HG03575 (cell line): ENCODE data around the gene PKIG.

Source experiments
- ATAC-seq: cut with Tn5 transposase; IDR thresholded peaks from one replicate; pipeline ENCODE4 v1.9.1; 2021; ENCODE audit not compliant: unreplicated experiment, insufficient number of reproducible peaks, low FRiP score; ENCODE audit errors: extremely low read depth

Gene PKIG

DNA sequence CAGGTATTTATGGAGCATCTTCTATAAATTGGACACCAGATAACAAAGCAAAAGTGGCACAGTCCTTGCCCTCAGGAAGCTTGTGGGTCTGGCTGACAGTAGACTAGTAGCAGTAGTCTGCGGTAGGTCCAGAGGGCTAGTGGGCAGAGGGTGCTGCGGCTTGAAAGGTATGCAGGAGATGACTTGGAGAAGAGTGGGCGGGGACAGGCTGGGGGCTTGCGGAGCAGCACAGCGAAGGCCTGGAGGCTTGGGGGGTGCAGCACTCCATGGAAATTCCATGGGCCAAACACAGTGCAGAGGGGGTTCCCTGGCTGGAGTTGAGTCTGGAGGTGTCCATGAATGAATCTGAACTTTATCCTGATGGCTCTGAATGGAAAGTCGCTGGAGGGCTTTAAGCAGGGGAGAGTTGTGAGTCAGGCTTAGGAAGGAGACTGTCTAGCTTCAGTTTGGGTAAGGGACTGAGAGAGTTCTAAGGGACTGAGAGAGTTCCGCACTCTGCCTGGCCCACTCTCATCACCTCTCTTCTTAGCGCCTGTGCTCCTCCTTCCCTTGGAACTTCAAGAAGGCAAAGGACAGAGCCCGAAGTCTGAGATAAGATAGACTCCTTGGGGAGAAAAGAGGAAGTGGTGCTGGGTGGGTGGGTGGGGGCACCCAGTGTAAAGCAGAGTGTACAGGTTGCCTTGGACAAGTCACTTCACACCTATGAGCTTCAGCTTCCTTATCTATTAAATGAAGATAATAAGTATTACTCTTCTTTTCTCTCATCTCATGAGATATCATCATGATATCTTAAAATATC, 8.8 kb downstream of the PKIG start:
- ATAC-seq = no peak

DNA sequence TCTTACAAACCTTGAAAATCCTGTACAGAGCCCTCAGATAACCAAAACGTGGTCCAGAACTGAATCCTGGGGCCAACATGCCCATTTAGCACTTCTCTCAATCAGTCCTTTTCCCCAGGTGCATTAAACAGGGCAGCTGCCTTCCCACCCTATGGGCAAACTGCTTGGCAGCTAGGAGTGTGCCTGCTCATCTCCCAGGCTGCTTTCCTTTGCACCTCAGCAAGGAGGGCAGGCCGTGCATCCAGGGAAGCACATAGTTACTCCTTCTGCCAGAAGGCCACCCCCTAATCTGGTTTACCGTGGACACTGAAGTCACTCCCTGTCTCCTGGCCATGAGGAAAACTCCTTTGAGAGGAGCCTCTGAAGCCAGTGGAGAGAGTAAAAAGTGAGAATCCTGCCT, 10.0 kb downstream of the PKIG start:
- ATAC-seq = no peak

DNA sequence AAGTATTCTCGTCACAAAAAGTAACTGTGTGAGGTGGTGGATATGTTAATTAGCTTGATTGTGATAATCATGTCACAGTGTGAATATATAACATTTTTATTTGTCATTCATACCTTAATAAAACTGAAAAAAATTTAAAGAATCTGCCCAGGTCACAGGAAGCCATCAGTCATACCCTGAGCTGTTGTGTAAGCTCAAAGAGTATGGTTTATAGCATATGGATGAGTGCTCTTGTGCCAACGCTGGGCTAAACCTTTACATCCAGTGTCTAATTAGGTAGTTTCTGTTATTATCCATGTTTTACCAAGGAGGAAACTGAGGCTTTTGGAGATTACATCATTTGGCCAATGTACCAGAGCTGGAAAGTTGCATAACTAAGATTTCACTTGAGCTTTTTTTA, 11.4 kb downstream of the PKIG start:
- no peak for ATAC-seq

DNA sequence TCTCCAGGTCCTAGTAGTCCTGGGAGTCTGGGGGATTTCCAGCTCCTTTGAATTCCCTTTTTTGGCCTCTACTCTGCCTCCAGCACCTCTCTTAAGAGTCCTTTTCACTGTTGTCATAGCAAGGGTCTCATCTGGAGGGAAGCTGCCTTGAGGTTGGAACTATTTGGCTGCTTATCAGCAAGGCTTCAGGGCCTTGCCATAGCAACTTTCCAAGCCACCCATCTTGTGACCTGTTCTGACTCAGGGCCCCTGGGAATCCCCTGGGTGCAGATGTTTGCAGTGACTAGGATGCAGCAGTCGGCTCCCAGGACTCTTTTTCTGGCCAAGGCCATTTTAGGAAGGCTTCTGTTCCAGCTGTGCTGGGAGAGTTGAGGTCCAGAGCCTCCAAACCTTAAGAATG, 12.4 kb downstream of the PKIG start:
- no peak for ATAC-seq

DNA sequence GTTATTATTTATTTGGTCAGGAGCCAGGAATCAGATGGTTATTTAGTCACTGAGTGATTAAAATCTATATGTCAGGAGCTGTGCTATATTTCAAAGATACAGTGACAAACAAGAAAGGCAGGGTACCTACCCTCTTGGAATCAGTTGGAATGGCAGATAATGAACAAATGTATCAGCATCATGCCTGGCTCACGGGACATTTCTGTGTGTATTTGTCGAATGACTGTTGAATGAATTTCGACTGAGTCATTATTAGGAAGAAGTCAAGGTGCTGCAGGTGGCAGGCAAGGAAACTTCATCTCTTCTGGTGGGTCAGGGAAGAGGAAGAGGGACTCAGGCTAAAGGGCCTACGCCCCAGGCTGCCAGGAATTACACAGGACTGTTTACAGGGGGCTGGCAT, 13.6 kb downstream of the PKIG start:
- ATAC-seq = no peak

DNA sequence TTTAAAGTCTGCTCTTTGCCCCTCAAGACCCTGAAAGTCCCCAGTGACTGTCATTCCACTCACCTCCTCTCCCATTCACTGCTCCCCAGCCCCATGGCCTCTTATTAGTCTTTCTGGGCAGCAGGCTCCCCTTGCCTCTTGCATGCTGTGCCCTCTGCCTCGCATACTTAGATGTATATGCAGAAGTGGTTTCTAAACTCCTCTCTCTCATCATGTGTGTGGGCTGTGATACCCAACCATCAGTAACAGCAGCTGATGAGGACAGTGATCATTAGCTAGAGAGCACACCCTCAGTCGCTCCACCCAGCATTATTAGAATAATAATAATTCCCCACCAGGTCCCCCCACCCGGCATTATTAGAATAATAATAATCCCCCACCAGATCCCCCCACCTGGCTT, 14.5 kb downstream of the PKIG start:
- ATAC-seq = no peak

DNA sequence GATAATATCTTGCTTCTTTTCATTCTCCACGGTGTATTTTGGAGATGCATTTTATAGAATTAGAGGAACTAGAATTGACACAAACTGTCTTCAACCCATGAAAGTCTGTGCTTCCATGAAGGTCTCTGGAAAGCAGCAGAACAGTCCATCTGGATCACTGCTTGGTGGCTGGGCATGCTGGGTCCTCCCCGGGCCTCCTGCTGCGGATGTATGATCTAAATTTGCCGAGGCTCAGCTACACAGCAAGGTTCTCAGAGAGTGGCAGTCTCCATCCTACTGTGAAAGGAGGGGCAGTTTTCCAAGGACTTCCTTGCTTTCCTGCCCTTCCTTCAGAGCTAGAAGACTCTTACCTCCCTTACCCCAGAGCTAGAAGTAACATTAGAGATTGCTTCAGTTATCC, 15.1 kb downstream of the PKIG start:
- ATAC-seq = no peak

DNA sequence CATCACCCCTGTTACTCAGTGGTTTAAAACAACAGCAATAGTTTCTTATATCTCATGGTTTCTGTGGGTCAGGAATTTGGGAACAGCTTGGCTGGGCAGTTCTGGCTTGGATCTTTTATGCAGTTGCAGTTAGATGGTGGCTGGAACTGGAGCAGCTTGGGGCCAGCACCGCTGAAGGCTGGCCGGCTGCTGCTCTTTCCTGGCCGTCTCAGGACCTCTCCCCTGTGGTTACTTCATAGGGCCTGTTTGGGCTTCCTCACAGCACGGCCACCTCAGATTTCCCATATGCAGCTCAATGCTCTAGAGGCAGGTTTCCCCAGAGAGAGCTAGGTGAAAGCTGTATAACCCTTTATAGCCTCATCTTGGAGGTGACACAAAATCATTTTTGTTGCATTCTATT, 15.6 kb downstream of the PKIG start:
- no peak for ATAC-seq

DNA sequence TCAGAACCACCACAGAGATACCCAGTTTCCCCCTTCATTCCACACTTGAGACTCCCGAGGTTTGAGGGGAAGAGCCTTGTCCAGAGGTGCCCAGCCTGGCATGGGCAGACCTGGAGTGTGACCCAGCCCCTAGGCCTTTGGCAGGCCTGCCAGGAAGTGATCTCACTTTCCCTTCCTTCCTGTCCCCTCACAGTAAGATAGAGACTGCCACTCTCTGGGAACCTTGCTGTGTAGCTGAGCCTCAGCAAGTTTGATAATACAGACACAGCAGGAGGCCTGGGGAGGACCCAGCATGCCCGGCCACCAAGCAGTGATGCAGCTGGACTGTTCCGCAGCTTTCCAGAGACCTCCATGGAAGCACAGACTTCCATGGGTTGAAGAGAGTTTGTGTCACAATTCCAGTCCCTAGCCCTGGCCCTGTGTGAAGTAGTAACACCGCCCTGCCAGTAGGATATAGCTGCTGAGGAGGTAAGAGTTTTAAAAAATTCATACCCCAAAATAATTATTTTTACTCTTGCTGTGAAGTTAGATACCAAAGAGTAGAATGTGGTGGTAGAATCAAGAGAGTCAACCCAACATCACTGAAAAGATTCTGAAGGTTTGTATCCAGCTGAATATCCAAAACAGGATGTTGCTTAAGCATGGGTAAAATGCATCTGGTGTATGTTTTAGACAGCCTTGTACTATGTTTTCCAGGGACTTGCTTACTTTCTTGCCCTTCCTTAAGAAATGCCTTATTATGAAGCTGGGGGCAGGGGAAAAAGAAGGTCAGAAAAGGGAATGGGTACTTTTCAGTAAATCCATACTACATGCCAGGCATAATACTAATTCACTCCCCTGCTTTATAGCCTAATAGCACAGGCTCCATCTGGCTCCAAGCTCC, 16.3 kb downstream of the PKIG start:
- ATAC-seq = no peak

DNA sequence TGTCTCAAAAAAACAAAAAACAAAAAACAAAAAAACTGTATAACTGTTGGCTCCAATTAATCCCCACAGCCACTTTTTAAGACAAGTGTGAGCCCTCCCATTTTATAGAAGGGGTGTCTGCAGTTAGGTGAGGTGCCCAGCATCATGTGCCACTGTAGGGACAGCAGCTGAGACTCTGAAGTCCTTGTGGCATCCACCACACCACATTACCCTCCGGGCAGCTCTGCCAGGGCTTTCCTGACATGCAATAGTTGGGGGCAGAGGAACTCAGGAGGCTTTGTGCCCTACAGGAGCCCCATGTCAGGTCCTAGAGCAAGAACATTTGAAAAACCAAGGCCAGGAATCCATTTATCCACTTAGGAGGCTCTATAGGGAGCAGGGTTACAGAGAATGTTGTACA, 17.3 kb downstream of the PKIG start:
- no peak for ATAC-seq

DNA sequence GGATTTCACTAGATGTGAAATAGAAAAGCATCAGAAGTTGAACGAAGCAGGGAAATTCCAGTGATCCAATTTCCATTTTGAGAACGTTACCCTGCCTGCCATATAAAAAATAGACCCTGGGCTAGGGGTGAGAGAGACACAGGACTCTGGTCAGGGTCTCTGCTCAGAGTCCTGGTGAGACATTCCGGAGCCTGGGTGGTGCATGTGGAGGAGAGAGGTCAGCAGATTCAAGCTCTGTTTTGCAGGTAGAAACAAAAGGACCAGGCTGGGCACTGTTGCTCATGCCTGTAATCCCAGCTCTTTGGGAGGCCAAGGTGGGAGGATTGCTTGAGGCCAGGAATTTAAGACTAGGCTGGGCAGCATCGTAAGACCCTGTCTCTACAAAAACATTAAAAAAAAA, 17.9 kb downstream of the PKIG start:
- ATAC-seq = no peak

DNA sequence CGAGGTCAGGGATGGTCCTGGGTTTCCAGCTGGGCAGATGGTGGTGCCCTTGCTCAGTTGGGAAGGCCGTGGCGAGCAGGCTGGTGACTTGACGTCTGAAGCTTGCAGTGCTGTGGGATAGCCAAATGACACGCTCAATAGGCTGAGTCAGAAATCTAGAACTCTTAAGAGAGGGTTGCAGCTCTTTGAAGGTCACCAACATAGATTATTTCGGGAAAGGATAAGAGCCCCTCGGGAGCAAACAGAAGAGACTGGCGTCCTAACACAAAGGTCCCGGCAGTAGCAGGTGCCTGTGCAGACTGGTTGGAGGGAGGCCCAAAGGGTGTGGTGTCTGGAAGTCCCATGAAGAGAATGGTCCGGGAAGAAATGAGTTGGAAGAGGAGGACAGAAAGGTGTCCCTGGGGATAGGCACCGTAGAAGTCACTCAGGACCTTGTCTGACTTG, 18.4 kb downstream of the PKIG start:
- no peak for ATAC-seq

DNA sequence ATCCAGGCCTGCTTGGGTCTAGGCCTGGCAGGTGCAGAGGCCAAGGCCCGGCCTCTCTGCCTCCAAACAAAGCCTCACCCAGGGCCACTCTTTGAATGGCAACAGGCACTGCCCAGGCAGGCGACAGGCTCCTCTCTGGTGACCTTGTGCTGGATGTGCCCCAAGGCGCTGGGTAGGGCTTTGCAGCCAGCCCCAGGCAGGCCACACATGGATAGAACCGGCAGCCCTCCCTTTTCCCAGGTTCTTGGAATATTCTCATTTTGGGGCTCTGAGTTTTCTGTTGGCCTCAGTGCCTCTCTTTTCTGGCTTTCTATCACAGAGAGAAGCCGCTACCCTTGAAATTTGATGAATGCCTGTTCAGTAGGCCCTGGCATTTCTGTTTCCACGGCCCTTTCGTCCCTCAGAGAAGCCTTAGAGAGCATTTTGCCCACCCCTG, 18.9 kb downstream of the PKIG start:
- ATAC-seq = no peak

DNA sequence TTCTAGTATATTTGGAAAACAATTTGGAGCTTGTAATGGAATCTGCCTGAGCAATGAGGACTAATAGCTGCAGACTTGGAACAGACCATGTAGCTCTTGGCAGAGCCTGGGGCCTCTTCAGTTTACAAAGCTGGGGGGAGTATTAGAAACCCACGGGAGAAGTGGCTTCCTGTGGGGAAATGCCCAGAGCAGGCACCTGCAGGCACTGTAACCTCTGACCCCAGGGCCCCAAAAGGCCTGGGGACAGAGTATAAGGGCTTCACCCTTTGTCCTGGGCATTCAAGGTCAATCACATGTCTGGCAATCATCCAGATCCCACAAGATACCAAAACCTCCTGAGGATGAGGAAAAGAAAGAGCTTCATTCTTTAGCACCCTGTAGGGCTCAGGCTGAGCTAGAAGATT, 19.4 kb downstream of the PKIG start:
- no peak for ATAC-seq

DNA sequence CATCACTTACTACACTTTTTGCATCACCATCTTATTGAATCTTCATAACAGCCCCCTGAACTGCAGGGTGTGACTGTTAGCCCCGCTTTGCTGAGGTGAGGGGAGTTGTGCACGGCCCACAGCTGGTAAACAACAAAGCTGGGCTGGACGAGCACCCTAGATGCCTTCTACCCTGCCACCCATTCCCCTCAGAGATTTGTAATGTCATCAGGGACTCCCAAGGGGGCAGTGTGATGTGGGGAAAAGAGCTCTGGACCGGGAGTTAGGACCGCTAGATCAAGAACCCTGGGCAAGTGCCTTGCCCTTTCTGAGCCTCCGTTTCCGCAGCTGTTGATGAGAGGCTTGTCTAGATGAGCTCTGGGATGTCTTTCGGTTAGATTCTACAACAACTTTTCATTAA, 20.9 kb downstream of the PKIG start:
- ATAC-seq = no peak

DNA sequence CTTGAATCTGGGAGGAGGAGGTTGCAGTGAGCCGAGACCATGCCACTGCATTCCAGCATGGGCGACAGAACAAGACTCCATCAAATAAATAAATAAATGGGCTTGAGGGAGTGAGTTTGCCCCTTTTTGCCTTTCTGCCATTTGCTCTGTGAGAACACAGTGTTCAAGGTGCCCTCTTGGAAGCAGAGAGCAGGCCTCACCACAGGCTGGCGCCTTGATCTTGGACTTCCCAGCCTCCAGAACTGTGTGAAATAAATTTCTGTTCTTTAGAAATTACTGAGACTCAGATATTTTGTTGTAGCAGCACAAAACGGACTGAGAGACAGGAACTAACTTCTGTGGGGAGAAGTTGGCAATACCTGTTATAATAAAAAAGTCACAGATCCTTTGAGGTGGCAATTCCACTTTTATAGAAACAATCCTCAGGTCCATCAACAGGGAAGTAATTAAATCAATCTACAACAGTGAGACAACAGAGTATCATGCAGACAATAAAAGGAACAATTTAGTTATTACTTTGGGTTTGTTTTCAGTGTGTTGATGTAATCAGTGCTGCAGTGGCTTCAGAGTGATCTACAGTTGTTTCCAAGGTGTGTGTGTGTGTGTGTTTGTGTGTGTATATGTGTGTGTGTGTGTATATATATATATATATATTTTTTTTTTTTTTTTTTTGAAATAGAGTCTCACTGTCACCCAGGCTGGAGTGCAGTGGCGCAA, 24.5 kb downstream of the PKIG start:
- ATAC-seq = no peak

DNA sequence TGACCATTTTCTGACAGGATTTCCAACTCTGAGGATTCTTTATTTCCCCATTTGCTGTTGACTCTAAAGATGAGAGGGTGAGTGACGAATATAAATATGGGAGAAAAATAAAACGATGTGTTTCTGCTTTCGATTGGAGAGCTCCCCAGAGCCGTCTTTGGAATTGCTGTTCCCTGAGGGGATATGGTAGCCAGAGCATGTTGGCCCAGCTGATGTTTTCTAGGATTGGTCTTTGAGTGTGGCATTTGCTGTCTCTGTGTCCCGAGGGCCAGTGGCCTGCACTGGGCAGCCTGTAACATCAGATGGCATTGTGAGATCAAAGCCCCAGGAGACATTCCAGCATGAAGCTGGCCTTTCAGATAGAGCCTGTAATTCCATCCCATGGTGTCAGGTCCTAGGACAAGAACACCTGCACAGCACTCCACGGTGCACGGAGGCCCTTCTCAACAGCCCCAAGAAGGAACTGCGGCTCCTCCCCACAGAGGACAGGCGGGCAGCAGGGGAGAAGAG, 26.7 kb downstream of the PKIG start:
- no peak for ATAC-seq

DNA sequence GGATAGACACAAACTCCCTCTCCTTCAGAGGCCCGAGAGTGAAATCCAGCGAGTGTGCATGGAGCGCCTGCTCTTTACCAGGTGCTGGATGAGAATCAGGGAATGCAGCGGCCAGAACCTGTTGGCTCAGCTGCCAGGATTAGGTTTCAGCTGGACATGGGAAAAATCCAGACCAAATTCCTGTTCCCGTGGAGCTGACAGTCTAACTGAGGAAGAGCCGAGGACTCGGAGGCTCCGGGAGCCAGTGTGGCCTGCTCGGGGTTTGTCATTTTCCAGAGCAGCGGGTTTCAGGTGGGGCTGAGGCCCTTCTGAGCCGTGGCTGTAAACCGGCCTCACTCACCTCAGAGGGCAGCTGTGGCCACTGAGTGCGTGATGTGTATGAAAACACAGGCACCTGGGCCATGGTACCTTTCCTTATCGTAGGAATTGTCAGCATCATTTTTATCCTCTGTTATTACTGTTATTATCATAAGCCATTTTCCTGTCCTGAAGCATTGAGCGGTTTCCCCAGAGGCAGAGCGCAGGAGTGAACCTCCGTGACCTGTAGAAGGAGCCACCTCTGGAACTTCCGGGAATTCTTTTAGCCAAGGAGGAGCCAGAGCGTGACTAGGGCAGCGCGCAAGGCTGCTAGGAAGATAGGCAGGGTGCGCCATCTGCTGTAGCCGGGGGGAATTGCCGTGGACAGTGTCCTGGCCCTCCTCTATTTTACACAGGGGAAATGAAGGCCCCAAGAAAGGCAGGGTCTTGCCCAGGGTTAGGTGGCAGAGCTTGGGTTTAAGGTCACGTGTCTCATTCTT, 27.3 kb downstream of the PKIG start:
- ATAC-seq = no peak
